ENCODE measurements around the gene EFNA1.

The EFNA1 gene

DNA sequence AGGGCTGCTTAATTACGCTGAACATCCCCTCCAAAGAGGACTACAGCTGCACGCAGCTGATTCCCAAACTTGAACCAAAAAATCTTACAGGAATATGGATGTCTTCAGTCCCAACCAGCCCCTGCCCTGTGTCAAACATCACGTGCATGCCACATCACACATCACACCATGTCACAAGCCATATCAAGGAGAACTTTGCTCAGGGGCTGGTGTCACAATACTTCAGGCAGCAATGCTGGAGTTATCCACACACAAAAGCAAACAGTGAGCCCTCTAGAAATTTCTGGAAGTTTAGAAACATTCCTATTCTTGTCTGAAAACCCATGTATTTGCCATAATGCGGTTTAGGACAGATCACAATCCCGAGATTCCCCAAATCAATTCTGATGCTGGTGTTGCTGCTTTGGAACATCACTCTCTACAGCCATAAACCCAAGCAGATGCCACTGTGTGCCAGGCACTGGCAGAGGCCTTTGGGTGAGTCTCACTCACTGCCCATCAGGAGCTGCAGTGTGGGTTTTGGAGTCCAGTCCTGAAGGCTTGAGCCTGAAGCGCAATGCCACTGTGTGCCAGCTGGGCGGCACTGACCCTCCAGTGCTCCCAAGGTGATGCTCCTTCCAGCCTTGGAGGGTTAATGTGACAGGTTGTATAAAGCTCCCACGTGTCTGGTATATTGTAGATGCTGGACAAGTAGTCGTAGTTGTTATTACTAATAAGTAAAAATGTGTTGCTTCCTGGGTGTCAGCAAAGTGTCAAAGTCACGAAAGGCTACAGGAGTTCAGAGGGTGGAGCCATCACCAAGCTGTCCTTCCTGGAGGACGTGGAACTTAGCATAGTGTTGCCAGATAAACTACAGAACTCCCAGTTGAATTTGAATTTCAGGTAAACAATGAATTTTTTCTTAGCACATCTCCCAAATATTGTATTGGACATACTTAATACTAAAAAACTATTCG is 20.1 kb upstream of the EFNA1 start:
- no peak for TF ChIP-seq CTCF (IDR thresholded peaks at IDR 0.05; ENCODE audit: insufficient read depth, missing control alignments)
- no peak for DNase-seq (ENCODE audit: insufficient read length, low spot score)
- FAIRE-seq = no peak

DNA sequence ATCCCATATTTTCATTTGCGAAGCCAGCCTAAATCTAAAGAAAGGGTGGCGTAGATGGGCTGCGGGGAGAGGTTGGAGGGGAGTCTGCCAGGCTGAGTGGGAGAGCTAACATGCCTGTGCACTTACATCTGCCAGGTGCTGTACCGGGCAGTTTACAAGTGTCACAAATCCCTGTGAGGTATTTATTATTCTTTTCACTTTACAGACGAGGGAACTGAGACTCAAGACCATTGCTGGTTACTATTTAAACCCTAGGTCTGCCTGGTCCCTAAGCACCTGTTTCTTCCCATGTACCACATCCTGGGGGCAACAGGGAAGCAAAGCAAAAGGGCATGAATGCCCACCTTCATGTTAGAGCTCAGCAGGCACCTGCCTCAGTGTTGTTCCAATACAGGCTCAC is 19.4 kb upstream of the EFNA1 start:
- TF ChIP-seq CTCF (IDR thresholded peaks at IDR 0.05; ENCODE audit: insufficient read depth, missing control alignments) = no peak
- FAIRE-seq (no peak), DNase-seq (ENCODE audit: insufficient read length, low spot score) (no peak)

DNA sequence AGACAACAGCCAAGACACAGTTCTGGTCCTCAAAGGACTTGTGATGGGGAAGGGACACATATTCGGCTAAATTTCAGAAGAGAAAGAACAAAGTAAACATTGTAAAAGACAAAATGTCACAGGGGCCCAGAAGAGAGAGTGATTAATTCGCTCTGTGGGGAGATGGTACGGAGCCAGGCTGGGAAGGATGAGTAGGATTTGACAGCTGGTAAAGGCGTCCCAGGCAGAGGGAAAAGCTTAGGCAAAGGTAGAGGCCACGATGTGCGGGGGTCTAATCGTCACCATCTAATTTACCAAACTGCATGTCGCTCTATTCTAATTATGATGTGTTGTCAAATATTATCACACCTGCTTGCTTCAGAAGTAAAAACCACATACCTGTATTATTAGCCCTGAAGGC is 17.3 kb upstream of the EFNA1 start:
- no peak for DNase-seq (ENCODE audit: insufficient read length, low spot score)
- TF ChIP-seq CTCF (IDR thresholded peaks at IDR 0.05; ENCODE audit: insufficient read depth, missing control alignments) = no peak
- peak; percentile 61 for FAIRE-seq

- DNase-seq (ENCODE audit: insufficient read length, low spot score) (no peak), FAIRE-seq (no peak)
- no peak for TF ChIP-seq CTCF (IDR thresholded peaks at IDR 0.05; ENCODE audit: insufficient read depth, missing control alignments)
Measured at GRCh38 chr1:155110826-155111225, 16.9 kb upstream of the EFNA1 start.

GRCh38 chr1:155113450-155113980 is 14.2 kb upstream of the EFNA1 start:
- no peak for DNase-seq (ENCODE audit: insufficient read length, low spot score)
- FAIRE-seq = no peak
- TF ChIP-seq CTCF (IDR thresholded peaks at IDR 0.05; ENCODE audit: insufficient read depth, missing control alignments) = no peak

DNA sequence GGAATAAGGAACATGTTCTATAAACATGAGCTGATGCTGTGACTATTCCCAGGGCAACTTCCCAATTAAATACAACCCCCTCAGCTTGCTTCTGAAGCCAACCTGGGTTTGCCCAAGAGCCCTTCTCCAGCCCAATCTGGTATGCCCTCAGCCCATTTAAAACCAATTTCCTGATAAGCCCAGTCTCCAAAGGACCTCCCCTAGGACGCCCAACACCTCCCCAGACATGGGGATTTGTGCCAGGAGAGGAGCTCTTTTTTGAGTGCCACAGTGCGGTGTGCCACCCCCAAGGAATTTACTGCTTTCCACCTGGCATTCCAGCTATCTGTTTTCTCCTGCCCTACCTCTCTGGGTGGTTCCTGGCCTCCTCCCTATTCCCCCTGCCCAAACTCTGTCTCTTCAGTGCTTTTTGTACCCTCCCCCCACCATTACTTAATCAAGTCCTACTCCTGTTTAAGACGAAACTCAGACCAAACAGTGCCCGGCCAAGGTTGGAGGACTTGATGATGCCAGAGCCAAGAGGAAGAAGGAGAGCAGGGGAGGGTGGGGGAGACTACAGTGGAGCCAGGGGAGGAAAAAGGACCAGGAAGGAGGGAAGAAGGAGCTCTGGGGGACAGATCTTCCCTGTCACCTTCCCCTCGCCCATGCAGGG is 11.4 kb upstream of the EFNA1 start:
- DNase-seq (ENCODE audit: insufficient read length, low spot score) (no peak), FAIRE-seq (no peak)
- no peak for TF ChIP-seq CTCF (IDR thresholded peaks at IDR 0.05; ENCODE audit: insufficient read depth, missing control alignments)

Measured in D721Med (cell line).